K562 (cell line): Measurements from ENCODE around the gene BTN3A1. TPM values are rescaled to one million over a fixed set of nuclear protein-coding genes. Genes with fewer than 3 reads are reported as not detected.
A peak's percentile ranks its signal among the peaks of the same experiment; 100 is the strongest.

ENCODE experiments used
- ATAC-seq: fragments of 200-7000 bp; cut with Tn5 transposase; 3 replicates; pipeline ENCODE4 v1.9.1; 2020; ENCODE audit warnings: moderate library complexity
- BruUV-seq: library from RNA; stranded (reverse); fragments of 400-500 nt; replicated peaks from 2 replicates; lab custom pipeline; 2021; lab: Mats Ljungman, UMichigan
- CTCF ChIA-PET: fragments of 300-600 bp; formaldehyde crosslinking; extraction: SDS; loops from one replicate; lab custom pipeline; 2021; ENCODE audit warnings: low intra/inter-chr PET ratio; lab: Yijun Ruan, JAX
- POLR2A ChIA-PET: fragments of 300-600, 350-650 bp; sonication (Branson Sonifier 250); formaldehyde crosslinking; extraction: SDS; loops from one replicate; lab custom pipeline; 2021; ENCODE audit warnings: antibody characterized with exemption, inconsistent platforms; lab: Yijun Ruan, JAX
- DNase-seq, 4 experiments: peaks; one replicate each; pipeline versions ENCODE4 v3.0.0 to v3.0.0-alpha.2; 2011 to 2018; ENCODE audit warnings: low spot score in 3 of 4, mixed read lengths in 3 of 4; ENCODE audit errors: extremely low read depth in 1 of 4
- FAIRE-seq: peaks from 2 replicates; lab custom pipeline; 2011; peaks lifted over from hg19 to GRCh38; lab: Jason Lieb, UNC
- H2AFZ ChIP-seq: 2 replicates; pipeline ENCODE4 v1.6.0; 2011; ENCODE audit warnings: low read depth, low read length, control low read depth, inconsistent platforms
- H3K27ac ChIP-seq: fragments of 200-600 bp; 3 replicates; pipeline ENCODE4 v1.8.0; 2011; ENCODE audit warnings: low read depth, mild to moderate bottlenecking, control low read depth, inconsistent platforms, low read length, moderate library complexity, mixed read lengths; ENCODE audit errors: extremely low read depth
- H3K27me3 ChIP-seq, 2 experiments: fragments of 300-600 bp in 1 of 2; 2 replicates in 1 of 2; 3 replicates in 1 of 2; pipeline versions ENCODE4 v1.6.0 to v1.8.0; 2011; ENCODE audit warnings: inconsistent platforms in 2 of 2, low read length in 2 of 2, mild to moderate bottlenecking in 1 of 2, mixed read lengths in 1 of 2, moderate library complexity in 1 of 2; ENCODE audit not compliant: control insufficient read depth in 2 of 2, insufficient read depth in 2 of 2
- H3K36me3 ChIP-seq: fragments of 300-600 bp; 3 replicates; pipeline ENCODE4 v1.8.0; 2011; ENCODE audit warnings: mild to moderate bottlenecking, low read length, inconsistent platforms; ENCODE audit not compliant: control insufficient read depth, insufficient read depth
- H3K4me1 ChIP-seq, 2 experiments: fragments of 200-600 bp in 1 of 2; replicated peaks in 1 of 2; 2 replicates in 1 of 2; 3 replicates in 1 of 2; pipeline versions ENCODE4 v1.5.1 to v1.8.0; 2011; ENCODE audit warnings: inconsistent platforms in 2 of 2, low read length in 2 of 2, mild to moderate bottlenecking in 1 of 2, mixed read lengths in 1 of 2, moderate library complexity in 1 of 2; ENCODE audit not compliant: control insufficient read depth in 2 of 2, insufficient read depth in 2 of 2
- H3K4me2 ChIP-seq: 2 replicates; pipeline ENCODE4 v1.6.1; 2011; ENCODE audit warnings: low read length, control low read depth, inconsistent platforms, mixed read lengths; ENCODE audit not compliant: insufficient read depth
- H3K4me3 ChIP-seq: fragments of 200-600 bp; sonication (generic), shearing (Covaris generic); 2 replicates; pipeline ENCODE4 v1.5.1; 2016; ENCODE audit warnings: control low read depth, inconsistent platforms
- H3K79me2 ChIP-seq: fragments of 200-600 bp; 3 replicates; pipeline ENCODE4 v1.8.0; 2011; ENCODE audit warnings: low read length, inconsistent platforms; ENCODE audit not compliant: control insufficient read depth, insufficient read depth
- H3K9ac ChIP-seq, 2 experiments: 2 replicates each; pipeline versions ENCODE4 v1.6.0 to v1.6.1; 2011; ENCODE audit warnings: low read depth in 2 of 2, low read length in 2 of 2, control low read depth in 1 of 2, inconsistent platforms in 1 of 2, mild to moderate bottlenecking in 1 of 2, mixed read lengths in 1 of 2; ENCODE audit not compliant: insufficient read depth in 1 of 2
- H3K9me1 ChIP-seq: one replicate; pipeline ENCODE4 v1.6.0; 2011; ENCODE audit warnings: inconsistent platforms, mild to moderate bottlenecking, low read length, moderate library complexity; ENCODE audit not compliant: control insufficient read depth, insufficient read depth
- H3K9me3 ChIP-seq: replicated peaks from 2 replicates; pipeline ENCODE4 v1.5.1; 2011; ENCODE audit warnings: low read depth, low read length, inconsistent platforms; ENCODE audit not compliant: control insufficient read depth, insufficient read depth
- H4K20me1 ChIP-seq: replicated peaks from 2 replicates; pipeline ENCODE4 v1.6.1; 2011; ENCODE audit warnings: low read length, inconsistent platforms, mixed read lengths; ENCODE audit not compliant: control insufficient read depth, insufficient read depth
- ARID2 ChIP-seq: fragments of 450-650 bp; IDR thresholded peaks from 2 replicates; pipeline ENCODE4 v1.6.1; 2017; ENCODE audit warnings: antibody characterized with exemption, mild to moderate bottlenecking
- BMI1 ChIP-seq: fragments of 150-350 bp; IDR thresholded peaks from 2 replicates; pipeline ENCODE4 v1.6.1; 2014; ENCODE audit warnings: low read length
- CBFB ChIP-seq: sonication (generic); formaldehyde crosslinking; IDR thresholded peaks from 2 replicates; pipeline ENCODE4 v1.4.0; 2020; ENCODE audit warnings: mild to moderate bottlenecking, missing genetic modification reagents
- GTF2E2 ChIP-seq: fragments of 200-800 bp; sonication (Bioruptor generic); IDR thresholded peaks from 2 replicates; pipeline ENCODE4 v1.6.1; 2016; ENCODE audit warnings: missing genetic modification characterization, missing compliant biosample characterization
- RAD21 ChIP-seq, 2 experiments: fragments of 250-450 bp in 1 of 2; fragments of 450-650 bp in 1 of 2; sonication (Bioruptor Pico) in 1 of 2; formaldehyde crosslinking in 1 of 2; IDR thresholded peaks in 1 of 2; conservative IDR thresholded peaks in 1 of 2; 2 replicates each; pipeline versions ENCODE4 v1.4.0 to v1.8.0; 2020 to 2022; ENCODE audit warnings: mild to moderate bottlenecking in 2 of 2, moderate library complexity in 1 of 2
- SMARCA5 ChIP-seq: fragments of 450-650 bp; IDR thresholded peaks from 2 replicates; pipeline ENCODE4 v1.6.1; 2016
- SP1 ChIP-seq: sonication (generic); formaldehyde crosslinking; IDR thresholded peaks from 2 replicates; pipeline ENCODE4 v1.8.1; 2022; ENCODE audit warnings: mild to moderate bottlenecking, missing genetic modification reagents
- WGBS: fragments of 100-300 bp; shearing (Covaris generic); methylation state at CpG from one replicate; pipeline ENCODE4 v1.1.6; 2016; ENCODE audit warnings: low coverage, mixed read lengths; ENCODE audit not compliant: insufficient coverage; ENCODE audit errors: missing lambda C conversion rate; 5-methylcytosine and 5-hydroxymethylcytosine counted together
- in situ Hi-C: fragments of 300-500 bp; cut with MboI; formaldehyde crosslinking; loops from 4 replicates; pipeline ENCODE4 v1.15.0; 2018; ENCODE audit warnings: inconsistent platforms, mixed read lengths
- intact Hi-C: fragments of 100-400 bp; cut with micrococcal nuclease; formaldehyde crosslinking; loops from 2 replicates; pipeline ENCODE4 v1.14.2; 2022
- polyA plus RNA-seq, 8 experiments: library from polyadenylated mRNA; depleted of rRNA in 4 of 8; stranded (reverse) in 5 of 8; unstranded in 3 of 8; fragments of >200 nt; fragmentation: Nextera tagmentation in 2 of 8; fragmentation: Illumina TruSeq in 1 of 8; extraction: Ambion mirVana in 2 of 8; extraction: Trizol in 1 of 8; gene quantifications; 2 replicates each; pipeline versions ENCODE4 v1.2.1 to v1.2.3, GENCODE V29; 2011 to 2014; ENCODE audit warnings: inconsistent platforms in 1 of 8, missing spikeins in 1 of 8
- total RNA-seq, 7 experiments: library from RNA; depleted of rRNA in 6 of 7; stranded (reverse); fragments of >200 nt in 6 of 7; fragmentation: Illumina TruSeq in 2 of 7; extraction: Trizol in 2 of 7; gene quantifications; 2 replicates each; pipeline versions ENCODE4 v1.2.1 to v1.2.3, GENCODE V29; 2011 to 2021; ENCODE audit warnings: low replicate concordance in 1 of 7
- TF ChIP-seq, protein P1 (sequence below): fragments of 250-450 bp; sonication (Bioruptor Pico); IDR thresholded peaks from 2 replicates; pipeline ENCODE4 v1.4.0; 2020; ENCODE audit warnings: mild to moderate bottlenecking, moderate library complexity
- TF ChIP-seq, protein P2 (sequence below): fragments of 450-650 bp; formaldehyde crosslinking; IDR thresholded peaks from 2 replicates; pipeline ENCODE4 v1.4.0; 2020; ENCODE audit warnings: mild to moderate bottlenecking, moderate library complexity
- TF ChIP-seq, protein P3 (sequence below): fragments of 450-650 bp; formaldehyde crosslinking; IDR thresholded peaks from 2 replicates; pipeline ENCODE4 v1.4.0; 2020; ENCODE audit warnings: mild to moderate bottlenecking, moderate library complexity

The BTN3A1 gene
- total and polyA plus RNA-seq, 9 of the 15 experiments (the other 6 are each of a cell fraction or from before 2014, with no cell fraction given), result 0.84 to 8.5 (median 3.9) TPM

DNA sequence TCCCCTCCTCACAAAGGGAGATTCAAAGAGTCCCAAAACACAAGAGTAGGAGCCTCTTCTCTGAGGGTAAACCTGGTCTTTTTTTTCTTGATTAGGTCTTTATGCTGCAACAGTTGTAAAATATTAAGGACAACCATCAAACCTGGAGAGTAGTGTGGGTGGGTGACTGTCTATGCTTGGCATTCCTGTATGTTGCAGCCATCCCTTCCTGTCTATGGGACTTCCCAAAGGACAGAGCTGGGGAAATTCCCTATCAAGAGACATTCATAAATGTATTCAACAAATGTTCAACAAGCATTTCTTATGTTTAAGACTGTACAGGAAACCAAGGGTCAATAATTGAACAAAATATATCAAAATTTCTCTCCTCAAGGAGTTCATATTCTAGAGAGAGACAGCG is 13.6 kb upstream of the BTN3A1 start:
- peaks cover 7 to 23% of the 10 kb centered on the region in 2 experiments for H3K4me1 ChIP-seq
- ATAC-seq, result no peak
- TF ChIP-seq ARID2 (no peak), GTF2E2 (tag) (no peak)
- TF ChIP-seq, all 486 proteins: peak for 0
- POLR2A ChIA-PET, result interaction anchor here (1.4 kb wide), 1 partner anchor 11 kb away, joined by 3 read pairs; no protein-coding TSS in a partner anchor
- CTCF ChIA-PET, result no interaction called here
- no peaks in the 10 kb centered on the region for H3K9me3 ChIP-seq
- in situ Hi-C loops (no loop called here), intact Hi-C loops (no loop called here)
- H2AFZ ChIP-seq, result no peak overlapping the region
- H3K27ac ChIP-seq, result no peak overlapping the region
- H3K36me3 ChIP-seq, result 0 out of 3 replicates have a peak, but pooled peaks cover 2% of the 10 kb centered on the region
- DNase-seq, result no peak
- H4K20me1 ChIP-seq, result no peaks in the 10 kb centered on the region
- WGBS, result 100% methylated on average over 1 of the region's 1 CpG
- peaks cover 4% of the 10 kb centered on the region; the same call in 2 of the 3 replicates for H3K79me2 ChIP-seq
- H3K4me2 ChIP-seq, result no peak overlapping the region
- H3K4me3 ChIP-seq, result no peak overlapping the region
- H3K9me1 ChIP-seq, result peaks cover 3% of the 10 kb centered on the region
- BruUV-seq, result no TSS peak
- H3K27me3 ChIP-seq, result no peaks in the 10 kb centered on the region
- no peak for FAIRE-seq
- H3K9ac ChIP-seq, result no peak overlapping the region

GRCh38 chr6:26389349-26389894 is 12.7 kb upstream of the BTN3A1 start:
- intact Hi-C loops, result loop anchor here (1.0 kb wide), 1 partner anchor 104 kb away; no protein-coding TSS in a partner anchor
- Histone ChIP-seq H3K36me3 (0 out of 3 replicates have a peak, but pooled peaks cover 2% of the 10 kb centered on the region), H3K79me2 (no peaks in the 10 kb centered on the region), H3K9me1 (no peaks in the 10 kb centered on the region), H3K27ac (no peak overlapping the region; the same call in 2 of the 3 replicates), H3K4me1 (peaks cover 0 to 13% of the 10 kb centered on the region in 2 experiments; a peak in 4 of 5 replicates), H3K4me3 (no peak overlapping the region), H3K4me2 (no peak overlapping the region), H4K20me1 (no peaks in the 10 kb centered on the region), H2AFZ (no peak overlapping the region), H3K27me3 (no peaks in the 10 kb centered on the region), H3K9me3 (no peaks in the 10 kb centered on the region), H3K9ac (no peak overlapping the region)
- in situ Hi-C loops, result no loop called here
- WGBS, result 53% methylated on average over 4 of the region's 4 CpGs
- POLR2A ChIA-PET, result interaction anchor here (0.6 to 1.8 kb wide), 7 partner anchors 9 to 148 kb away, joined by 3 to 4 read pairs (median 3); partner anchors contain the start of gene HMGN4
- CTCF ChIA-PET, result no interaction called here
- peak; percentile 74 for FAIRE-seq
- ATAC-seq, result peak; percentile 84
- BruUV-seq, result no TSS peak
- DNase-seq, result peak in 2 of 4 experiments; percentile 57 to 61
- TF ChIP-seq, protein P1, sequence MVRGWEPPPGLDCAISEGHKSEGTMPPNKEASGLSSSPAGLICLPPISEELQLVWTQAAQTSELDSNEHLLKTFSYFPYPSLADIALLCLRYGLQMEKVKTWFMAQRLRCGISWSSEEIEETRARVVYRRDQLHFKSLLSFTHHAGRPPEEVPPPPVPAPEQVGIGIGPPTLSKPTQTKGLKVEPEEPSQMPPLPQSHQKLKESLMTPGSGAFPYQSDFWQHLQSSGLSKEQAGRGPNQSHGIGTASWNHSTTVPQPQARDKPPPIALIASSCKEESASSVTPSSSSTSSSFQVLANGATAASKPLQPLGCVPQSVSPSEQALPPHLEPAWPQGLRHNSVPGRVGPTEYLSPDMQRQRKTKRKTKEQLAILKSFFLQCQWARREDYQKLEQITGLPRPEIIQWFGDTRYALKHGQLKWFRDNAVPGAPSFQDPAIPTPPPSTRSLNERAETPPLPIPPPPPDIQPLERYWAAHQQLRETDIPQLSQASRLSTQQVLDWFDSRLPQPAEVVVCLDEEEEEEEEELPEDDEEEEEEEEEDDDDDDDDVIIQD (CRISPR knock-in tag), result no peak
- TF ChIP-seq RAD21 (CRISPR knock-in tag; conservative IDR thresholded peaks at IDR 0.05 in 1 of 2, IDR thresholded peaks at IDR 0.05 in 1 of 2), result peak; percentile 69 to 87
- no peak for TF ChIP-seq SP1
- TF ChIP-seq, protein P2, sequence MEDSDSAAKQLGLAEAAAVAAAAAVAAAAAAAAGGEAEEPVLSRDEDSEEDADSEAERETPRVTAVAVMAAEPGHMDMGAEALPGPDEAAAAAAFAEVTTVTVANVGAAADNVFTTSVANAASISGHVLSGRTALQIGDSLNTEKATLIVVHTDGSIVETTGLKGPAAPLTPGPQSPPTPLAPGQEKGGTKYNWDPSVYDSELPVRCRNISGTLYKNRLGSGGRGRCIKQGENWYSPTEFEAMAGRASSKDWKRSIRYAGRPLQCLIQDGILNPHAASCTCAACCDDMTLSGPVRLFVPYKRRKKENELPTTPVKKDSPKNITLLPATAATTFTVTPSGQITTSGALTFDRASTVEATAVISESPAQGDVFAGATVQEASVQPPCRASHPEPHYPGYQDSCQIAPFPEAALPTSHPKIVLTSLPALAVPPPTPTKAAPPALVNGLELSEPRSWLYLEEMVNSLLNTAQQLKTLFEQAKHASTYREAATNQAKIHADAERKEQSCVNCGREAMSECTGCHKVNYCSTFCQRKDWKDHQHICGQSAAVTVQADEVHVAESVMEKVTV (CRISPR knock-in tag), result peak; percentile 45; the same call in 1 of the 2 replicates
- TF ChIP-seq, protein P3, sequence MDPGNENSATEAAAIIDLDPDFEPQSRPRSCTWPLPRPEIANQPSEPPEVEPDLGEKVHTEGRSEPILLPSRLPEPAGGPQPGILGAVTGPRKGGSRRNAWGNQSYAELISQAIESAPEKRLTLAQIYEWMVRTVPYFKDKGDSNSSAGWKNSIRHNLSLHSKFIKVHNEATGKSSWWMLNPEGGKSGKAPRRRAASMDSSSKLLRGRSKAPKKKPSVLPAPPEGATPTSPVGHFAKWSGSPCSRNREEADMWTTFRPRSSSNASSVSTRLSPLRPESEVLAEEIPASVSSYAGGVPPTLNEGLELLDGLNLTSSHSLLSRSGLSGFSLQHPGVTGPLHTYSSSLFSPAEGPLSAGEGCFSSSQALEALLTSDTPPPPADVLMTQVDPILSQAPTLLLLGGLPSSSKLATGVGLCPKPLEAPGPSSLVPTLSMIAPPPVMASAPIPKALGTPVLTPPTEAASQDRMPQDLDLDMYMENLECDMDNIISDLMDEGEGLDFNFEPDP, result no peak
- peak; percentile 94 for TF ChIP-seq SMARCA5
- TF ChIP-seq BMI1, result no peak
- 0 out of 2 replicates have a peak, but pooled peaks have one; percentile 62 for TF ChIP-seq CBFB (CRISPR knock-in tag)
